KMS-11 (cell line): Measurements from ENCODE around the gene PTGFR.

Source experiments
- H2AFZ ChIP-seq: fragments of 200-600 bp; sonication (generic); 2 replicates; pipeline ENCODE4 v1.6.1; 2016; ENCODE audit warnings: antibody characterized with exemption, mixed run types, low read depth
- H3K27ac ChIP-seq: fragments of 200-600 bp; sonication (generic); 2 replicates; pipeline ENCODE4 v1.6.1; 2016; ENCODE audit warnings: mild to moderate bottlenecking, mixed run types
- H3K27me3 ChIP-seq: fragments of 200-600 bp; sonication (generic); 2 replicates; pipeline ENCODE4 v1.6.1; 2017; ENCODE audit warnings: mild to moderate bottlenecking, low read depth, mixed run types, moderate library complexity; ENCODE audit not compliant: insufficient read depth
- H3K36me3 ChIP-seq: fragments of 200-600 bp; sonication (generic); 2 replicates; pipeline ENCODE4 v1.6.1; 2017; ENCODE audit warnings: mild to moderate bottlenecking, mixed run types; ENCODE audit not compliant: insufficient read depth
- H3K4me1 ChIP-seq: fragments of 200-600 bp; sonication (generic); 2 replicates; pipeline ENCODE4 v1.6.1; 2016; ENCODE audit warnings: mild to moderate bottlenecking, low read depth, mixed run types; ENCODE audit not compliant: poor library complexity, severe bottlenecking
- H3K4me2 ChIP-seq: fragments of 200-600 bp; sonication (generic); 2 replicates; pipeline ENCODE4 v1.7.0; 2016; ENCODE audit warnings: mild to moderate bottlenecking, mixed run types
- H3K4me3 ChIP-seq: fragments of 200-600 bp; sonication (generic); IDR thresholded peaks from 2 replicates; pipeline ENCODE4 v1.6.1; 2017; ENCODE audit warnings: low read depth, low read length, mixed read lengths; ENCODE audit not compliant: insufficient read depth
- H3K79me2 ChIP-seq: fragments of 200-600 bp; sonication (generic); 2 replicates; pipeline ENCODE4 v1.6.1; 2016; ENCODE audit warnings: low read depth, mixed run types; ENCODE audit not compliant: insufficient read depth
- H3K9ac ChIP-seq: fragments of 200-600 bp; sonication (generic); 2 replicates; pipeline ENCODE4 v1.6.1; 2016; ENCODE audit warnings: mild to moderate bottlenecking, mixed run types
- H4K20me1 ChIP-seq: fragments of 200-600 bp; sonication (generic); 2 replicates; pipeline ENCODE4 v1.6.1; 2016; ENCODE audit warnings: mild to moderate bottlenecking, mixed run types; ENCODE audit not compliant: insufficient read depth
- TF ChIP-seq, protein P1 (sequence below): fragments of 200-600 bp; sonication (generic); conservative IDR thresholded peaks from 2 replicates; pipeline ENCODE4 v1.6.1; 2017; ENCODE audit warnings: low read depth, mild to moderate bottlenecking, antibody characterized with exemption, low read length, moderate library complexity, mixed read lengths

The PTGFR gene

DNA sequence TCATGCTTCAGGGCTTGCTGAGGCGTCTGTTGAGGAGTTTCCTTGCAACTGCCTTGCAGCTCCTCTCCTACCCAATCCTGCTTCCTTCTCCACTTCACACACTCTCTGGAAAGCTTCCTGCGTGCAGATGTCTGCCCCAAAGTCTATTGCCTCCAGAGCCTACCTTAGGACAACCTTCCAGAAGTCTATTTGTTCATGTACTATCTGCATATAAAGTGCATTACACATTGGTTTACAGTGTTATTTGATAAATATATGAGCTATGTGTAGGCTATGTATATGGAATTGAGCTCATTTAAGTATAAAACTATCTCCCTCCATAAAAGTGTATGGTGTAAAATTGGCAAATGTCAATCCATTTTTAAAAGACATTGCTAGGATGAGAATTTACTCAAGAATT lies 9.8 kb downstream of the PTGFR start:
- Histone ChIP-seq H3K4me2 (no peak overlapping the region), H3K36me3 (no peaks in the 10 kb centered on the region), H2AFZ (no peak overlapping the region), H3K9ac (no peak overlapping the region), H3K4me1 (no peaks in the 10 kb centered on the region), H4K20me1 (no peaks in the 10 kb centered on the region), H3K4me3 (no peak overlapping the region), H3K27me3 (no peaks in the 10 kb centered on the region), H3K79me2 (no peaks in the 10 kb centered on the region), H3K27ac (no peak overlapping the region)
- TF ChIP-seq, protein P1, sequence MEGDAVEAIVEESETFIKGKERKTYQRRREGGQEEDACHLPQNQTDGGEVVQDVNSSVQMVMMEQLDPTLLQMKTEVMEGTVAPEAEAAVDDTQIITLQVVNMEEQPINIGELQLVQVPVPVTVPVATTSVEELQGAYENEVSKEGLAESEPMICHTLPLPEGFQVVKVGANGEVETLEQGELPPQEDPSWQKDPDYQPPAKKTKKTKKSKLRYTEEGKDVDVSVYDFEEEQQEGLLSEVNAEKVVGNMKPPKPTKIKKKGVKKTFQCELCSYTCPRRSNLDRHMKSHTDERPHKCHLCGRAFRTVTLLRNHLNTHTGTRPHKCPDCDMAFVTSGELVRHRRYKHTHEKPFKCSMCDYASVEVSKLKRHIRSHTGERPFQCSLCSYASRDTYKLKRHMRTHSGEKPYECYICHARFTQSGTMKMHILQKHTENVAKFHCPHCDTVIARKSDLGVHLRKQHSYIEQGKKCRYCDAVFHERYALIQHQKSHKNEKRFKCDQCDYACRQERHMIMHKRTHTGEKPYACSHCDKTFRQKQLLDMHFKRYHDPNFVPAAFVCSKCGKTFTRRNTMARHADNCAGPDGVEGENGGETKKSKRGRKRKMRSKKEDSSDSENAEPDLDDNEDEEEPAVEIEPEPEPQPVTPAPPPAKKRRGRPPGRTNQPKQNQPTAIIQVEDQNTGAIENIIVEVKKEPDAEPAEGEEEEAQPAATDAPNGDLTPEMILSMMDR: no peak

DNA sequence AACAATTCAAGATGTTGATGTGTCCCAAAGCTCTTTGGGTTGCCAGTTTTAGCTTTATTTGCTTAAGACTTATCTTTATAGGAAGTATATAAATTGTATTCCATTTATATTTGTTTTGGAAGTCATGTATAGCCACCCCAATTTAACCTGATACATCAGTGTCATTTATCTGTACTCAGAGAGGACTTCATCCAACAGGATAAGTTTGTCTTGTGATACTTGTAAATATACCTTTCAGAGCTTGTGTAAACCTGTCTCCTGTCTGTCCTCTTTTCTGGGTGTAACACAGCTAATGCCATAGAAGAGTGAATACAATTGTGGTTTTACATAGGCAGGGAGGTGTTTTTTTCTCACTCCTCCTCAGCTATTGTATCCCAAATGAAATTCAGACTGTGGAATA lies 10.4 kb downstream of the PTGFR start:
- H3K36me3 ChIP-seq: no peaks in the 10 kb centered on the region
- no peak overlapping the region for H3K4me2 ChIP-seq
- H3K4me1 ChIP-seq: no peaks in the 10 kb centered on the region
- H3K79me2 ChIP-seq: no peaks in the 10 kb centered on the region
- no peaks in the 10 kb centered on the region for H3K27me3 ChIP-seq
- H2AFZ ChIP-seq: no peak overlapping the region
- no peak overlapping the region for H3K4me3 ChIP-seq
- no peak overlapping the region for H3K9ac ChIP-seq
- TF ChIP-seq, protein P1: no peak
- H3K27ac ChIP-seq: no peak overlapping the region
- no peaks in the 10 kb centered on the region for H4K20me1 ChIP-seq

DNA sequence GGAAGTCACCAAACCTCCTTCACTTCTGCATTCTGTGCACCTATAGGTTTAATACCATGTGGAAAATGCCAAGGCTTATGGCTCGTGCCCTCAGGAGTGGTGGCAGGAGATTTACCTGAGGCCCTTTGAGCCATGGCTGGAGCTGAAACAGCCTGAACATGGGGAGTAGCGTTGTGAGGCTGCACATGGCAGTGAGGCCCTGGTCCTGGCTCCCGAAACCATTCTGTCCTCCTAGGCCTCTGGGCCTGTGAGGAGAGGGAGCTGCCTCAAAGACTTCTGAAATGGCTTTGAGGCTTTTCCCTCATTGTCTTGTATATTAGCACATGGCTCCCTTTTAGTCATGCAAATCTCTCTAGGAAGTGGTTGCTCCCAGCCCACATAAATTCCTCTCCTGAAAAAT lies 20.6 kb downstream of the PTGFR start:
- Histone ChIP-seq H4K20me1 (no peaks in the 10 kb centered on the region), H3K4me1 (no peaks in the 10 kb centered on the region), H3K4me3 (no peak overlapping the region), H3K36me3 (no peaks in the 10 kb centered on the region), H2AFZ (no peak overlapping the region), H3K27ac (no peak overlapping the region), H3K79me2 (no peaks in the 10 kb centered on the region), H3K4me2 (no peak overlapping the region), H3K27me3 (no peaks in the 10 kb centered on the region), H3K9ac (no peak overlapping the region)
- TF ChIP-seq, protein P1: no peak

DNA sequence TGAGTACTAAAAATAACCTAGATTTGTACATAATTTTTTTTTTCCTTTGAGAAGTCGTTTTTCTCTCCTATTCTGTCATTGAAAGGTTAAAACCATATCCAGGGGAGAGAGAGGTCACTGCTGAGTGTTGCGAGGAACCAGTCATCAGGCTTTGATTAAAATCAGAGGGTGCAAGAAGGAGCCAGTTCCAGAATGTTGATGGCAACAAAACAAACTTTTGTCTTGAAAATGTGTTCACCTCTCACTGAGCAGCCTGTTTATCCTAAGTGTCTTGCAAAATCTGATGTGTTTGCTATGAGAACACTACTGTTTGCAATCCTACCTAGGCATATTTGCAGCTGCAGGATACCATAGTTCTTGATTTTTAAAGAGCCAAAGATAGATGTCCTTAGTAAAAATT lies 25.9 kb downstream of the PTGFR start:
- no peak overlapping the region for H3K4me2 ChIP-seq
- no peaks in the 10 kb centered on the region for H3K36me3 ChIP-seq
- TF ChIP-seq, protein P1: no peak
- no peak overlapping the region for H2AFZ ChIP-seq
- no peak overlapping the region for H3K27ac ChIP-seq
- no peak overlapping the region for H3K9ac ChIP-seq
- H3K4me3 ChIP-seq: no peak overlapping the region
- H3K27me3 ChIP-seq: no peaks in the 10 kb centered on the region
- no peaks in the 10 kb centered on the region for H4K20me1 ChIP-seq
- no peaks in the 10 kb centered on the region for H3K4me1 ChIP-seq
- H3K79me2 ChIP-seq: no peaks in the 10 kb centered on the region

DNA sequence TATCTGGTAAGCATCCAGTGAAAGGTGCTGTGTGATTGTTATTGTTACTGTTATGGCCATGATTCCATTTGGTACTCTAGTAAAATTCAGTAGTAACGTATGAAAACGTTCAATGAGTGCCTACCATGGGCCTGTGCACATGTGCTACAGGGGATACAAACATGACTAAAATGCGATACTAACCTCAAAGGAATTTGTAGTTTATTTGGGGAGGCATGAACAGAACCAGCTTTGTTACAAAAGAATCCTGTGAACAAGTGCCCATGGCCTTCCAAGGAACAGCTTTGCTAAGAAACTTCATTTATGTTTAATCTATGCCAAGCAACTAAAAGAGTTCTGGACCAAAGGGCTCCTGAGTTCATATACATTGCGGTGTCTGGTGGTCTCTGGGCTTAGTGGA lies 28.7 kb downstream of the PTGFR start:
- Histone ChIP-seq H3K79me2 (no peaks in the 10 kb centered on the region), H3K27me3 (no peaks in the 10 kb centered on the region), H4K20me1 (no peaks in the 10 kb centered on the region), H3K36me3 (no peaks in the 10 kb centered on the region), H3K9ac (no peak overlapping the region), H3K4me1 (no peaks in the 10 kb centered on the region), H2AFZ (no peak overlapping the region), H3K4me2 (no peak overlapping the region), H3K27ac (no peak overlapping the region), H3K4me3 (no peak overlapping the region)
- TF ChIP-seq, protein P1: no peak
